GM12892 (cell line): ENCODE data around the gene CNTN4.

ENCODE experiments used
- POLR2A ChIP-seq: IDR thresholded peaks from 2 replicates; pipeline ENCODE4 v1.6.1; 2011; ENCODE audit warnings: low read depth, low read length, control low read depth
- TAF1 ChIP-seq: IDR thresholded peaks from 2 replicates; pipeline ENCODE4 v1.6.1; 2011; ENCODE audit warnings: low read depth, mild to moderate bottlenecking, control low read depth, low read length, borderline replicate concordance

GRCh38 chr3:3085782-3086181 lies 987.1 kb downstream of the CNTN4 start:
- TF ChIP-seq TAF1 (no peak), POLR2A (no peak)
